GM18858 (cell line): ENCODE results near the gene ZMYND15.
A peak's percentile ranks its signal among the peaks of the same experiment; 100 is the strongest.

Experiments
- ATAC-seq: cut with Tn5 transposase; IDR thresholded peaks from one replicate; pipeline ENCODE4 v1.9.1; 2021; ENCODE audit not compliant: unreplicated experiment

Gene ZMYND15

DNA sequence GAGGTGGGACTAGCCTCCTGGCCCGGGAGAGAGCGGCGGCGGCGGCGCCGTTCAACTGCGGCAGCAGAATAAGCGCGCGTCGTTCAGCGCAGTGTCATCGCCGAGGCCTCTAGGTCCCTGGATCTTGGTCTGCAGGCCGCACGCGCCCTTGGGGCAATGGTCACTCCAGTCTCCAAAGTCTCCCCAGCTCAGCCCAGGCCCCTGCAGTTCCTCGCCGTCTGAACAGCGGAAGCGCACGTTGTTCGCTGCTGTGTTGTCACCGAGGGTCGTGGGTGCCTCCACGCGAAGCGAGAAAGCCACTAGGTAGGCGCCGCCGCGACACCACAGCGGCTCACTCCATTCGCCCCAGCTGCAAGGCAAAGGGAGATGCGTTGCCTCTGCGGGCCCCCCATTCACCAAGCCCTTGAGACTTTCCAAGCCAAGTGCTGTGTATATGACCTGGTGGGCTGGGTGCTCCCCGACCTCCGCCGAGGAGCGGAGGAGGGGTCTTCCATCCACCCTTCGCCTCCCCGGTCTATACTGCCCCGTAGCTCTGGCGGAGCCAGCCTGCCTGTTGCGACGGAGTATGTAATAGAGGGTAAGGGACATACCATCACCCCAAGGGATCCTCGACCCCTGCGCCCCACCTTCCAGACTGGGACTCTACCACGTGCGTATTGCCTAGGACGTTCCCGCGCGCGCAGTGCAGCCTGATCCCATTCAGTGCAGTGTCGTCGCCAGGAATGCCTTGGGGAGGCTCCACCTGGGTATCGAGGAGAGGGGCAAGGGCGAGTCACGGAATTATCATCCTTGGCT, 45.9 kb downstream of the ZMYND15 start:
- ATAC-seq, result no peak

DNA sequence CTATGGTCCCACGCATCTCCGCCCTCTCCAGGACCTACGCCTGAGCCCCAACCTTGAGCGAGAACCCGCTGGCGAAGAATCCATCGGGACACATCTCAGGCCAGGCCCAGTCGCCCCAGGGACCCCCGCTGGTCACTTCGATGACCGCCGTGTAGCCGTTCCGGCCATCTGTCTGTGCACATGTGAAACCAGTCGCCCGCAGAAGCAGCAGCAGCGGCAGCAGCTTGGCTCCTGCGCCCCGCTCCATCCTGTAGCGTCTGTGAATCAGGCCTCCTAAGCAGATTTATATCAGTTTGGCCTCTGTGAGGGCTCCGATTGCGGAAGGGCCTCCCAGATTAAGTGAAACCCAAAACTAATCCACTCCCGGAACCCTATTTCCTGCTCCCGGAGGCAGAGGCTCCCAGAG, 46.5 kb downstream of the ZMYND15 start, which contains the start of gene VMO1:
VMO1 (minus strand) TSS at position 259 of the 406 bp plus-strand sequence; CDS start at position 247, 12 bp downstream.
- no peak for ATAC-seq

DNA sequence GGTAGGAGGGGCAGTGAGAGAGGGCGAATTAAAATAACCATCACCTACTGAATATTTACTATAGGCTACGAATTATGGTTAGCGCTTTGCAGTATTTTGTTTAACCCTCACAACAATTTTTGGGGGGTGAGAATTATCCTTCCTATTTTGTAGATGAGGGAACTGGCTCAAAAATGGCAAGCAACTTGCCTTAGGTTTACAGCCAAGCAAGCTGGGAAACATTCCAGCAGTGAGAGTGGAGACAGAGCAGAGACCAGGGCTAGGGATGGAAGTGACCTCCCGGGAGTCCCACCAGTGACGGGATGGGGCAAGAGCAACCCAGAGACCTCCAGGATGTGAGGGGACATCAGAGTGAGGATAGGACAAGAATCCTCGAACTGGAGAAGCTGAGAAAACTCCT, 46.9 kb downstream of the ZMYND15 start:
- no peak for ATAC-seq

DNA sequence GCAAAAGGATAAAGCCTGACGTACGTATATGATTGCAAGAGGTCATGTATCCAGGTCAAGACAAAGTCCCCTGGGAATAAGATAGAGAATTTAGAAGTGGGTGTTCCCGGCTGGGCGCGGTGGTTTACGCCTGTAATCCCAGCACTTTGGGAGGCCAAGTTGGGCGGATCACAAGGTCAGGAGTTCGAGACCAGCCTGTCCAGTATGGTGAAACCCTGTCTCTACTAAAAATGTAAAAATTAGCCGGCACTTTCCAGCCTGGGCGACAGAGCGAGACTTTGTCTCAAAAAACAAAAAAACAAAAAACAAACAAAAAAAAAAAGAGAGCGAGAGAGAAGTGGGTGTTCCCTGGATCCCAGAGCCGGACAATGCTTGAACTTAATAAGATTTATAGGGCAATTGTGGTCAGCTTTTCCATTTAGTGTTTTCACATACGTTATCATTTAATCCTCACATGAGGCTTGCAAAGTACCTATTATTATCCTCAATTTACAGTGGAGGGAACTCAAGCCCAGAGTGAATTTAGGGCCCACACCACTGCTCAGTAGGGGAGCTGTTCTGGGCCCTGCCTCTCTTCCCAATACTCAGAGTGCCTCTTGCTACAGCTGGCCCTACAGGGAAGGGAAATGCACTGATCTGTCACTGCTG, 48.6 kb downstream of the ZMYND15 start:
- no peak for ATAC-seq

DNA sequence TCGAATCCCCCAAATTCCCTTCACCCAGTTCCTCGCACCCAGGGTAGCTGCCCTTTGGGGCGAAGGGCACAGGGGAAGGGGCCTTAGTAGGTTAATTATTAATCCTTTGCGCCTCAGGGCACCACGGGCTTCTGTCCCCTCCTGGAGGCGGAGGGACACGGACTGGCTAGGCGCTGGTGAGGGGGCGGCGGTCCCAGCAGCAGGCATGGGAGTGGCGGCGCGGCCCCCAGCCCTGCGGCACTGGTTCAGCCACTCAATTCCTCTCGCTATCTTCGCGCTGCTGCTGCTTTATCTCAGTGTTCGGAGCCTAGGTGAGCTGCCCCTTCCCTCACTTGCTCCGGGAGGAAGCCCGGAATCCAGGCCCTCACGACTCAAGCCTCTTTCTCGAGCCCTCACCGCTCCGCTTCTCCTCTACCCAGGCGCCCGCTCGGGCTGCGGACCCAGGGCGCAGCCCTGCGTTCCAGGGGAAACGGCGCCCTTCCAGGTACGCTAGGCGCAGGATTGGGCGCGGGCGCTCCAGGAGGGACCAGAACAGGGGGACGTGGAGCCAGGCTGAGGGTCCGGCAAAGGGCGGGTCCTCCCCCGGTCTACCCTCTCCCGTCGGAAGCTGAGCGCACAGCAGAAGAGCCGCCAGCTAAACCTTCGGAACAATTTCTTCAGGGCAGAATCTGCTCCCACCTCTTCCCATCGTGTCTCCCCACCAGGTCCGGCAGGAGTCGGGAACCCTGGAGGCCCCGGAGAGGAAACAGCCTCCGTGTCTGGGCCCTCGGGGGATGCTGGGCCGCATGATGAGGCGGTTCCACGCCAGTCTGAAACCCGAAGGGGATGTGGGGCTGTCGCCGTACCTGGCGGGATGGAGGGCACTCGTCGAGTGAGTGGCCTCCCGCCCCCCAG, 49.4 kb downstream of the ZMYND15 start, which contains the start of gene GLTPD2:
GLTPD2 (plus strand) TSS at position 158 of the 894 bp plus-strand sequence; CDS start at position 206, 48 bp downstream.
- ATAC-seq, result peak; percentile 3

DNA sequence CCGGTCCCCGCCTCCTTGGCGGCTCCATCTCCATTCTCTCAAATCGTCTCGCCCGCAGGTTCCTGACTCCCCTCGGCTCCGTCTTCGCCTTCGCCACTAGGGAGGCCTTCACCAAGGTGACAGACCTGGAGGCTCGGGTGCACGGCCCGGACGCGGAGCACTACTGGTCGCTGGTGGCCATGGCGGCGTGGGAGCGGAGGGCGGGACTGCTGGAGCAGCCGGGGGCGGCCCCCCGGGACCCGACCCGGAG, 50.0 kb downstream of the ZMYND15 start:
- ATAC-seq, result no peak

DNA sequence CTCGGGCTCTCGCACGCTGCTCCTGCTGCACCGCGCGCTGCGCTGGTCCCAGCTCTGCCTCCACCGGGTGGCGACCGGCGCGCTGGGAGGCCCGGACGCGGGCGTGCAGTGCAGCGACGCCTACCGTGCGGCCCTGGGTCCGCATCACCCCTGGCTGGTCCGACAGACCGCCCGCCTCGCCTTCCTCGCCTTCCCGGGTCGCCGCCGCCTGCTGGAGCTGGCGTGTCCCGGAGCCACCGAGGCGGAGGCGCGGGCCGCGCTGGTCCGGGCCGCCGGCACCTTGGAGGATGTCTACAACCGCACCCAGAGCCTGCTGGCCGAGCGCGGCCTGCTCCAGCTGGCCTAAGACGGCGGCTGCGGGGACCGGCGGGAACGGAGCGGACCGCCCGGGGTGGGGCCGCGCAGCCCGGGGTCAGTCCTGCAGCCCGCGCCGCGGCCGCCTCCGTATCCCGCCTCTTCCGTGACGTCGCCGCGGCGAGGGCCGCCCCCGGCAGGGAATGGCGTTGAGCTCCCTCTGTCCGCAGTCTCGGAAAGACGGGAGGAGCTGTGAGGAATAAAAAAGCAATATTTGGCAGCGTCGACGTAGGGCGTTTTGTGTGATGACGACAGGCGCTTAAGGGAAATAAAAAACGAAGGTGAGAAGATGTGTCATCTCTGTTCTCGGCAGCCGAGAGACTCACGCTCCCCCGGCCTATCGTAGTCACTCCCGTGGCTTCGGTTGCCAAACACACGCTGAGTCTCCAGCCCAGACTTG, 50.5 kb downstream of the ZMYND15 start:
- ATAC-seq, result peak; percentile 72

DNA sequence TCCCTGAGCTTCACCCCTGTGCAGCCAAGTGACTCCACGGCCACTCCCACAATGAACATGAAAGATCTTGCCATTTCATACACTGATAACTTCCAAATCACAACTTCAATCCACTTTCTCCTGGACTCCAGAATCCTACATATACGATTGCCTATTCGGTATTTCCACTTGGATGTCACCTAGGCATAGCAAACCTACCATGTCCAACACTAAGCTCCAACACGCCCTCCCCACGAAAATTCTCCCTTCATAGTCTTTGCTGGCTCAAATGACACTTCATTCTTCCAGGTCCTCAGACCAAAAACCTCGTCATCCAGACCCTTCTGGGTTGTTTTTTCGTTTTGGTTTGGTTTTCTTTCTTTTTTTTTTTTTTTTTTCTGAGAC, 51.1 kb downstream of the ZMYND15 start:
- no peak for ATAC-seq

DNA sequence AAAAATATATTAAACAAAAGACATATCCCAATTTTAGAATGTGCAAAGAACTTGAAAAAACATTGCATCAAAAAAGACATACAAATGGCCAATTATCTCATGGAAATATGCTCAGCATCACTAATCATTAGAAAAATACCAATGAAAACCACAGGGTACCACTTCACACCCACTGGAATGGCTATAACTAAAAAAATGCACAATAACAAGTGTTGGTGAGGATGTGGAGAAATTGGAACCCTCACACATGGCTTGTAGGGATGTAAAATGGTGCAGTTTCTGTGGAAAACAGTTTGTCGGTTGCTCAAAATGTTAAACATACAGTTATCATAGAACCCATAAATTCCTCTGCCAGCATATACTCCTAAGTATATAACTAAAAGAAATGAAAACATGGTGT, 55.5 kb downstream of the ZMYND15 start:
- no peak for ATAC-seq
